Stimulated activated CD4-positive, alpha-beta T cell treated with anti-CD3 and anti-CD28 coated beads, Interleukin-12 subunit alpha, Interleukin-12 subunit beta, amount 100 ng/mL, for 48 hours (primary cell): ENCODE measurements around the gene MFF.
A peak's percentile ranks its signal among the peaks of the same experiment; 100 is the strongest.
"Not testable (repeated sequence)": the region's sequence is repeated elsewhere in the genome, so short reads cannot be mapped to it uniquely, and the experiment has no call there.

Source experiments
- DNase-seq, 3 donors: peaks; one replicate each; pipeline ENCODE4 v3.0.0-alpha.2; 2020; ENCODE audit warnings: low read depth in 2 of 3, low spot score in 1 of 3

Gene MFF

DNA sequence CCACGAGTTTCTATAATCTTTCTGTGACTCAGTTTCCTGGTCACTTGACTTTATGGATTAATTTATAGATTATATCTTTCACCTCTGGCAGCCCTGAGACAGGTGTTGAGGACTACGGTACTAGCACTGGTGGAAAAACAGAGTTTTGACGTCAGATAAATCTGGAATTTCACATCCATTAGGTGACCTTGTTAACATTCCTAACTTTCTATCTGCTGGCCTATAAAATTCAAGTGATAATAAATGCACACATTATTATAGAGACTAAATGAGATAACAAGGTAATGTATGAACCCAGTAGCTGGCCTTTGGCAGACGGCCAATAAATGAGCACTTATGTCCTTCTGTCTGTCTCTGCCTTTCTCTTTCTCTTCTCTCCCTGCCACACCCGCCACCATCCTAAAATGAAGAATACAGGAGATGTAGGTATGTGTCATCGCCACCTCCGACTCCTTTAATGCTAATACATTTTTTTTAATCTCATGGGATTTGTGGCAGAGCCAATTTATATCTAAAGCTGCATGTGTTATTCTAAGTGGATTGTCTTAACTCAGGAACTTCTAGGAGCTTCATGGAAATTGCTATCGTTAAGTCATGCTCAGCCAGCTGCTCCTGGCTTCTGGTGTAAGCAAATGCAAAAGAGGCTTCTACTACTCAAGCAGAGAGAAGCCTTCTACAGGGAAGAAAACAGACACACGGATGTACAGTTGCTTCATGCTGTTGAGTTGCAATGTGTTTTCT is 51.8 kb downstream of the MFF start:
- DNase-seq, result no peak

DNA sequence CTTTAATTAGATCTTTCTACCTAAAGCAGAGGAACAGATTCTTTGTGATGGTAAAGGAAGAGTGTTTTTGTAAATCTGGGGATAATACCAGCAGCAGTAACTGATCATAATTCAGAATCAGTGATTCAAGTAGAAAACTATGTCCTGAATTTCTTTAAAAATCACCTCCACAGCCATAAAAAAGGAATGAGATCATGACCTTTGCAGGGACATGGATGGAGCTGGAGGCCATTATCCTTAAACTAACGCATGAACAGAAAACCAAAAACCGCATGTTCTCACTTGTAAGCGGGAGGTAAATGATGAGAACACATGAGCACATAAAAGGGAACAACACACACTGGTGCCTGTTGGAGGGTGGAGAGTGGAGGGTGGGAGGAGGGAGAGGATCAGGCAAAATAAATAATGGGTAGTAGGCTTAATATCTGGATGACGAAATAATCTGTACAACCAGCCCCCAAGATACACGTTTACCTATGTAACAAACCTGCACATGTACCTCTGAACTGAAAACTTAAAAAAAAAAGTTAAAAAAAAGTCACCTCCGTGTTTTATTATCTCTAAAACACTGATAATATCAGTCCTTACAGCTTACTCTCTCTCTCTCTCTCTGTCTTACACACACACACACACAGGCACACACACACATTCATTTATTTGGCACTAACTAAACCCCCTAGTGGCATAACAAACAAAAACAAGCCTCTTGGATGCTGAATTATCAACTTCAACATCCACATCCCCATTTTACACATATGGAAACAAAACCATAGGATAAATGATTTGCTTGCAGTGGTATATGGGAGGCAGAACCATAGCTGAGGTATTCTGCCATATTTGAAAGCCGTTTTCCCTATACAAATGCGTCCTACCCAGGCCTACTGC is 52.7 kb downstream of the MFF start:
- DNase-seq, result no peak

DNA sequence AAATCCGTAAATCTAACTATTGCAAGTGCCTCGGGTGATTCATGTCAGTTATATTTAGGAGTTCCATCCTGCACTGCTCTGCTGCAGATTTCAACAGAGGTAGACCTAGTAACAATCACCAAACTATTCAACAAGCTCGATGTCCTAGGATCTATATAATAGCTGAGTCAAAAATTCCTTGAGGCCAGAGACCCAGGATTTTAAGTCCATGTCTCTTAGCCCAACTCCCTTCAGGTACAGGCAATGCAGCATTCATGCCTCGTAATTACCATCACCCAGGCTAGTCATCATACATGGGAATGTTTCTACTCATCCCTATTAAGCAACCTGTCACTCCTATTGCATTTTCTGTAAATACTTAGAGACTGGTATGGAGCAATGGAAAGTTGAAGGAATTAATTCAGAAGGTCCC is 53.3 kb downstream of the MFF start:
- DNase-seq, result no peak

DNA sequence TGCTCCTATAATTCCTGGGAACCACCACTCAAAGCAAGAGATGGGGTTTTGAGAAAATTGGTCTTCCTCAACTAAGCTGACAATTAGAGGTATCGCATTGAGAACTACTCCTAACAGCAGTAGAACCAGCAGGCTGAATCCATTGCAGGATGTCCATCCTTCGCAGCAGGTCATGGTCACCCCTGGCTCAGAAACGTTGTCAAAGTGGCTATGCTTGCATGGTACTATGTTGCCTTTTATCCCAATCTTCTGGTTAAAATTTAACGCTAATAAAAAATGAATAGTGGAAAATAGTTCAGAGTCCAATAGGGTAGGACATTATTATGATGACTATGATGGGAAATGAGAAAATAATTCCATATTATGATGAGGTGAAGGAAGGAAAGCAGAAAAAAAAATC is 54.0 kb downstream of the MFF start, which contains the start of gene TM4SF20:
Gene TM4SF20 (minus strand): TSS at position 212 of the 400 bp plus-strand sequence. CDS start 38 bp downstream, at position 174.
- no peak for DNase-seq

DNA sequence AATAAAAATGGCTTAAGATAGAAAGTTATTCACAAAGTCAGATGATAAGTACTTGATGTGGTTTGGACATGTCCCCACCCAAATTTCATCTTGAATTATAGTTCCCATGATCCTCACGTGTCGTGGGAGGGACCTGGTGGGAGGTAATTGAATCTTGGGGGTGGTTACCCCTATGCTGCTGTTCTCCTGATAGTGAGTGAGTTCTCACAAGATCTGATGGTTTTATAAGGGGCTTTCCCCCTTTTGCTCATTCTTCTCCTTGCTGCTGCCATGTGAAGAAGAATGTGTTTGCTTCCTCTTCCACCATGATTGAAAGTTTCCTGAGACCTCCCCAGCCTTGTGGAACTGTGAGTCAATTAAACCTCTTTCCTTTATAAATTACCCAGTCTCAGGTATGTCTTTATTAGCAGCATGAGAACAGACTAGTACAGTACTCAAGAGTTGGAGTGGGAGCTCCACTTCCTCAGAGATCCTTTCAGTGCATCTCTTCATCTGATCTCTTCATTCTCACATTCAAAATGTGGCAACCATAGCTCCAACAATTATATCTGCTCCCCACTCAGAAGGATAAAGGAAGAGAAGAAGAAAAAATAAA is 57.3 kb downstream of the MFF start:
- not testable (repeated sequence) for DNase-seq

DNA sequence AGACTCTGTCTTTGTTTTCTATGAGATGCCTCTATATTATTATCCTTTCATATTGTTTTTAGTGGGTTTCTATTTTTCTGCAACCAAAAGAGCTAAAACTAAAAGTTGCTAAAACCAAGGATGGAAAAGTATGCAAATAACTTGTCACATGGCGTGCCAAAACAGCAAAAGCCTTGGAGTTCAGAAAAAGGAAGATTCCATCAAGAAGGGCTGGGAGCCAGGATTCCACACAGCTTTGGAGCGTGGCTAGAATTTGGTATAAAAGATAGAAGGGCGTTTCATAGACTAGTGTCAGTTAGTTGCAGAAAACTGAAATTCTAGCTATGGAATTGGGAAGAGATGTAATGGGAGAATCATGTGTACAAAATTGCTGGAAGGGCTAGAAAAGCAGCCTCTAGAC is 58.6 kb downstream of the MFF start:
- no peak for DNase-seq

DNA sequence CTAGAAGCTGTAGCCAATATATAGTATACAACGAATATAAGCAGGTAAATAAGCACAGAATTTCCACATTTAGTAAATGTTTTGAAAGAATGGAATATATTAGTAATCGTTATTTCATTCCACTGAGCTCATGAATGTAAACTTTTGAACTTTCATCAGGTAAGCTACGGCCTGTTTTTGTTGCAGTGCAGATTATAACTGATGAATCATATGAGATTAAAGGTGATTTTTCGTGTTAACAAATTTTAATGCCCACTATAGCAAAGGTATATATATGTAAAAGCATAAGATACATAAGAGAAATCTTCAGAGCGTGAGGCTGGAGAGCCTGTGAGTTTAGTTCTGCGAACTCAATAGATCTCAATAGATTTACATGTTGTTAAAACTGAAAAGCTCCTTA is 61.6 kb downstream of the MFF start:
- no peak for DNase-seq

DNA sequence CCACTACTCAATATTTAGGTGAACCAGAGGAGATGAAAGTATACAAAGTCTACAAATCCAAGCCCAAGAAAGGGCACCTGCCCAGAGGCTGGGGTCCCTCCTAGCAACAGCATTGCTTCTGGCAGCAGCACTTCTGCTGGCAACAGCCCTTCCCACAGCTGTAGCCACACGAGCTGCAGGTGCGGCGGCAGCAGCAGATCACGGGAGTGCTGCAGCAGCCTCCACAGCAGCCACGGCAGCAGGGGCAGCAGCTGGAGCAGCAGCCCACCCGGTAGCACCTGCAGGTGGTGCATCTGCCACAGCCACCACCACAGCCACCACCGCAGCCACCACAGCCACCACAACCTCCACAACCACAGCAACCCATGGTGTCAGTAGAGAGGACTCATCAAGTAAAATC is 62.5 kb downstream of the MFF start, which contains the start of gene SCYGR1:
Gene SCYGR1 (minus strand): TSS at position 367 of the 400 bp plus-strand sequence. CDS start 0 bp downstream, at position 367.
- DNase-seq, result not testable (repeated sequence)

DNA sequence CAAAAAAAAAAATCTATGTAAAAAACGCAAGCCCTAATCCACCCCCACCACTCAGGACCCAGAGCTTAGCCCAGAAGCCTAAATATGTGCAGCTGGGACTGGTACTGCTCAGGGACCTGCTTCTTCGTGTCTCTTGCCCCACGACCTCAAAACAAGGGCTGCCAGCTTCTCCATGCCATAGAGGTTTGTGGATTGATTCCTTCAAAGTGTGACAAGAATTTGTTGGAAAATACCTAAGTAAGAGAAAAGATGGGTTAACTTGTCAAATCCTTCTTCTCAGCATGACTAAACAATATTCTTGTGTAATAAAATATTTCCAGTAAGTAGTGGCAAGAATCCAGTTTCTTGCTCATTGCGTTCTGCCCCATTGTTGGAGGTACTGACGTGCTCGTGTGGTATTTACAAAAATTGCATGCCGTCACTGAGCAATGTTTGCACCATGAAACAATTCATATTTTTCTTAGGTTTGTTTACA is 63.5 kb downstream of the MFF start:
- no peak for DNase-seq

DNA sequence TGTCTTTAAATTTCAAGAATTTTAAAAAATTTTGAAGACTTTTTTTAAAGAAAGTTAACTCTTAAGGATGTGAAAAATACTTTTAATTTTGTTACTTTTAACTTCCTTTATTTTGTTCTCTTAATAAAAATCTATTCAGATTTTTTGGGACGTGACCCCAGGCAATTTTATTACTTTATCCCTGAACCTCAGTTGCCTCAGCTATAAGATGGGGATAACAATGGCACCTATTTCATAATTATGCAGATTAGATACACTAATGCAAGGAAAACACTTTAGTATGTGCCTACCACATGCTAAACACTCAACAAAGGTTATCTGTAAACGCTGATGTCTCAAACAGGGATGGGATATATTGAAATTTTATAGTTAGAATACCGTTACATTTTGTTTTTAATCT is 64.2 kb downstream of the MFF start:
- no peak for DNase-seq

DNA sequence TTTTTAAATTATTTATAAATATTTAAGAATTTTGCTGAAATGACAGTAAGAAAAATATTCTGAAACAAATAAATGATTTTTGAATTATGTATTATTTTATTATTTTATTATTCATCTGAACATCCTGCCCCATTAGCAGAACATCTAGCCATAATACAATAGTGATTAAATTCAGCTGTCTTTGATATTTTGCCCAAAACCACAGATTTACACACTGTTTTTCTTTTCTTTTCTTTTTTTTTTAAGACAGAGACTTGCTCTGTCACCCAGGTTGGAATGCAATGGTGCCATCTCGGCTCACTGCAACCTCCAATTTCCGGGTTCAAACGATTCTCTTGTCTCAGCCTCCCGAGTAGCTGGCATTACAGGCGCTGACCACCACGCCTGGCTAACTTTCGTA is 64.6 kb downstream of the MFF start:
- no peak for DNase-seq

DNA sequence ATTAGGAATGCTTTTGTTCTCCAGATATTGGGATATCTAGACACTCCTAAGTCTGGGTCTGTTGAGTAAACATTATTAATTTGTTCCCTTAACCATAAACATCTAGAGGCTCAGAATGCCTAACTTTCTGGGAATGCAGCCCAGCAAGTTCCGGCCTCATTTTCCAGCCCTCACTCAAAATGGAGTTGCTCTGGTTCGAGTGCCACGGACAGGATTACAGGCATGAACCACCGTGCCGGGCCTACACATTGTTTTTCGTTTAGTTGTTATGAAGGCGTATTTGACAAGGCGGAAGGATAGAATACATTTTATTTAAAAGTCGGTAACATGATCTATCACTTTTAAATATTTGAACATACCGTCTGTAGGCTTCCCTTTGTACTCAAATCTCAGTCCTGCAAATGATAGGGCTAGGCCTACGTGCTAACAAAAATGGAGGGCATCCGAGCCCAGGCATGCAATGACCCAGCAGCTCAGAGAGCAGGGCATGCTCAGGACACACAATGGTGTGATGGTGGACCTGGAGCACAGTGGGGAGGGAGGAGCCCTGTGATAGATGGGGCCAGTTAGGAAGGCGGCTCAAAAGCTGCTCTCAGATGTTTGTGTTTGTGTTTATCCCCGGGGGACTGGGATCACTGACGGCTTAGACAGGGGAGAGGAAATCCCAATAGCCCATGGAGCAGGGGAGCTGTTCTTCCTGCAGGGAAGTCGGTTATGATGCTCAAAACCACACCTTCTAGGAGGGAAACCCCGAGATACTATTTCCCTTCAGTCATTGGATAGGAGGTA is 65.6 kb downstream of the MFF start:
- DNase-seq, result no peak

DNA sequence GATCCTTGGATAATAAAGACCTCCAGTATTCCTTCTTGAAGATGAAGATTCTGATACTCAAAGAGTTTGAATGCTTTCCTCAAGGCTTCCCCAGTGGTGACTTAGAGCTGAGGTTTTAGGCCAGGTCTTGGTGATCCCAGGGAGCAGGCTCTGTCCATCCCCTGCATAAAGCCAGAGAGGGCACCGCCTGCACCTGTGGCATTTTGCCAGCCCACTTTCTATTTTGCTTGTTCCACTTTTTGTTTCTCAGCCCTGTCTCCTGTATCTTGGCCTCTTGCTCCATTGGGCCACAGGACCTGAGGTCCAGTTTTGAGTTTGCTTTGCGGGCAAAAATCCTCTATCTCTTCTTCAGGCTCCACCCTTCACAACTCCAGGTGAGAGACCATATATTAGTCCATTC is 69.3 kb downstream of the MFF start:
- no peak for DNase-seq

DNA sequence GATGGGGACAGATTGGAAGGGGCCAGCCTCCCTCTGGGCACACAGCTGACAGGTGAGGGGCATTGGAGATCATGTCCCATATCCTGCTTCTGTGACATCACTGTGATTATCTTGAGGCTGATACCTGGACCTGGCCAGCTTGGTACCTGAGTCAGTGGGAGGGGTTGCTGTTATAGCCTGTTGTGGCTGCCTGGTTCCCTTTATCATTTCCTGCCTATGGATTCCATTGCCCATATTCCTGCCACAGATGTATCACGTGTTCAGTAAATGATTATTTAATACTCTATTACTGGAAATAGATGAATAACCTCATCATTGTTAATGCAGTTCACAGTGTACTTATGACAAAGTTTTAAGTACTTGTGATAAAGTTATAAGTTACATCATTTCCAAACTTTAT is 70.5 kb downstream of the MFF start:
- no peak for DNase-seq

DNA sequence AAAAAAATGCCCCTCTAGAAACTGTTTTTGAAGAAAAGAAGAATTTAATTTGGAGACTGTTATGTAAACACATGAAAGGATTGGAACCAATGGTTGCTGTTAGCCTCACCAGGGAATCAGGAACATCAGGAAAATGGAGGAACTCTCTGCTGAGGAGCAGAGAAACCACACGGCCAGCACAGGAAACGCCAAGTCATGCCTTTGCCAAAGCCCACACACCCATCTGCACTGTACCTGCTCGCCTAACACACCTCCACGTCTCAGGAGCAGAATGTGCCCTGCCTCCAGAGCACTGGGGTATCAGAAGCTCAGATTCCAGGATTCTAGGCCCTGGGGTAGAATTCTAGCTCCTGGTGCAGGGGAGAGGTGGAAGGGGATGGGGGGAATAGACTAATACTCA is 72.5 kb downstream of the MFF start:
- no peak for DNase-seq

DNA sequence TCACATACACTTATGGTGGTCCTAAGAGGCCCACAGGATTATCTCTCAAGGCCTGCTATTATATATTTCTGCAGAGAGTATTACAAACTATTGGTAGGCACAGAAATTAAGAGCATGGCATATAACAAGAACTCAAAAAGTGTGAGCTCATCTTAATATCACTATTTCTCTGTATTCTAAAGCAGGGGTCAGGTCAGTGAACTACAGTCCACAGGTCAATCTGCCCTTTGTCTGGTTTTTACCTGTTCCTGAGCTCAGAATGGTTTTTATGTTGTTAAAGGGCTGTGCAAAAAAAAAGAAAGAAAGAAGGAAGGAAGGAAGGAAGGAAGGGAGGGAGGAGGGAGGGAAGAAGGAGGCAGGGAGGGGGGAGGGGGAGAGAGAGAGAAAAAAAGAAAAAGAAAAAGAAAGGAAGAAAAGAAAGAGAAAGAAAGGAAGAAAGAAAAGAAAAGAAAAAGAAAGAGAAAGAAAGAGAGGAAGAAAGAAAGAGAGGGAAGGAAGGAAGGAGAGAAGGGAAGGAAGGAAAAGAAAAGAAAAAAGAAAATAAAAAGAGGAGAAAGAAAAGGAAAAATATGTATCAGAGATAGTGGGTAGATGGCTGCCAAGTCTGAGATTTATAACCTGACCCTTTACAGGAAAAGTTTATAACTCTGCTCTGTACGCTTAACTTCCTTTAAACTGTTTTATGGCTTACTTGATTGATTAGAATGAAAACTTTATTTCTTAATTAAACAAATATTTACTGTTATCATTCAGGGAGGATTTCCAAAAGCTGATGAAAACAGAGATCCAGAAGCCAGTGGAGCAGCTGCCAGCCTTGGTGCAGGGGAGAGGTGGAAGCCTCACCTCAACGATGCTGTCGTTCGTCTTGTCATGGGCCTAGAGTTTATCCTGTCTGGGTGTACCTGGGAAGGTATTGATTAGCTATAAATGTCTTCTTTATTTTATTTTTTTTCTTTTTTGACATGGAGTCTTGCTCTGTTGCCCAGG is 73.9 kb downstream of the MFF start:
- DNase-seq, result no peak

DNA sequence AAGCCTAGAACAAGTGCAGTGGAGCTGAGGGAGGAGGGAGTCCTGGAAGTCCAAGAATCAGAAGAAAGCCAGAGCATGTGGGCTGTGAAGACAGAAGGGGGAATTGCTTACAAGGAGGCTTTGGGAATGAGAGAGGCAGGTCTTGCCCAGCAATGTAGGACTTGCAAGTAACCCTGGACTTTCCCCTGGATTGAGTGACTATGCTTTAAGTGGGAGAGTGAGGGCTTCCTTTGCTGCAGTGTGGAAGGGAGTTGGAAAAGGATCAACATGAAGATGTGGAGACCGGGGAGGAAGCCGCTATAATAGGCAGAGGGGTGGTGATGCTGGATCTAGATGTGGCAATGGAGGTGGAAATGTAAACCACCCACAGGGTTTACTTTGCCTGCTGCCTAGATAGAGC is 76.5 kb downstream of the MFF start:
- no peak for DNase-seq

DNA sequence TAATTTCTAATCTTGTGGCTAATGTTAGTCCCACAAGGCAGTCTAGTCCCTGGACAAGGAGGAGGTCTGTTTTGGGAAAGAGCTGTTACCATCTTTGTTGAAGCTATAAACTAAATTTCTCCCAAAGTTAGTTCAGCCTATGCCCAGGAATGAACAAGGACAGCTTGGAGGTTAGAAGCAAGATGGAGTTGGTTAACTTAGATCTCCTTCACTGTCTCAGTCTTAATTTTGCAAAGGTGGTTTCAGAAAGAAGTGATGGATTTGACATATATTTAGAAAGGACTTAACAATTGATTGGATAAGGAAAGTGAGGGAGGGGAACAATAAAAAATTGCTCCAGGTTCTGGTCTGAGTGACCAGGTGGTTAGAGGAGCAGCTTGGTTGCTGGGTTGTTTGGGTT is 77.3 kb downstream of the MFF start:
- no peak for DNase-seq

DNA sequence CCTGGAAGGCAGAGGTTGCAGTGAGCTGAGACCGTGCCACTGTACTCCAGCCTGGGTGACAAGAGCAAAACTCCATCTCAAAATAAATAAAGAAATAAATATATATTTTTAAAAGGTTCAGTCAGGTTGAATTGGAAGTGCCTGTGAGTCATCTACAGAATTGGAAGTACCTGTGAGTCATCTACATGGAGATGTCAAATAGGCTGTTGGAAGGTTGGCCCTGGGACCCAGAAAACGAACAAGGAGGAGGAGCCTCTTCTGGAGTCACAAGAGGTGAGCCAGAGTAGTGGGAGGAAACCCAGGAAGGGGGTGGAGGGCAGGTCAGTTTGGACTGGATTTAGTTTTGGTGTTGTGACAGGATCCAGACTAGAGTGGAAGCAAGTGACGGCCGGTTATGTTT is 77.9 kb downstream of the MFF start:
- peak in 1 of 3 donors; percentile 5 for DNase-seq
